Hepatocyte (in vitro differentiated cells): Measurements from ENCODE around the gene FBXO8.

ENCODE experiments used
- EZH2 ChIP-seq: fragments of 200-600 bp; sonication (generic); IDR thresholded peaks from 2 replicates; pipeline ENCODE4 v1.6.1; 2016; ENCODE audit warnings: antibody characterized with exemption, mild to moderate bottlenecking, borderline replicate concordance
- EZH2phosphoT487 ChIP-seq: fragments of 200-600 bp; sonication (generic); IDR thresholded peaks from one replicate; pipeline ENCODE4 v1.6.1; 2018; ENCODE audit warnings: antibody characterized with exemption, mild to moderate bottlenecking, low read depth, moderate library complexity; ENCODE audit not compliant: unreplicated experiment, severe bottlenecking
- TF ChIP-seq, protein P1 (sequence below): fragments of 200-600 bp; sonication (generic); IDR thresholded peaks from 2 replicates; pipeline ENCODE4 v1.5.1; 2016; ENCODE audit warnings: antibody characterized with exemption, mild to moderate bottlenecking; ENCODE audit not compliant: poor library complexity

DNA sequence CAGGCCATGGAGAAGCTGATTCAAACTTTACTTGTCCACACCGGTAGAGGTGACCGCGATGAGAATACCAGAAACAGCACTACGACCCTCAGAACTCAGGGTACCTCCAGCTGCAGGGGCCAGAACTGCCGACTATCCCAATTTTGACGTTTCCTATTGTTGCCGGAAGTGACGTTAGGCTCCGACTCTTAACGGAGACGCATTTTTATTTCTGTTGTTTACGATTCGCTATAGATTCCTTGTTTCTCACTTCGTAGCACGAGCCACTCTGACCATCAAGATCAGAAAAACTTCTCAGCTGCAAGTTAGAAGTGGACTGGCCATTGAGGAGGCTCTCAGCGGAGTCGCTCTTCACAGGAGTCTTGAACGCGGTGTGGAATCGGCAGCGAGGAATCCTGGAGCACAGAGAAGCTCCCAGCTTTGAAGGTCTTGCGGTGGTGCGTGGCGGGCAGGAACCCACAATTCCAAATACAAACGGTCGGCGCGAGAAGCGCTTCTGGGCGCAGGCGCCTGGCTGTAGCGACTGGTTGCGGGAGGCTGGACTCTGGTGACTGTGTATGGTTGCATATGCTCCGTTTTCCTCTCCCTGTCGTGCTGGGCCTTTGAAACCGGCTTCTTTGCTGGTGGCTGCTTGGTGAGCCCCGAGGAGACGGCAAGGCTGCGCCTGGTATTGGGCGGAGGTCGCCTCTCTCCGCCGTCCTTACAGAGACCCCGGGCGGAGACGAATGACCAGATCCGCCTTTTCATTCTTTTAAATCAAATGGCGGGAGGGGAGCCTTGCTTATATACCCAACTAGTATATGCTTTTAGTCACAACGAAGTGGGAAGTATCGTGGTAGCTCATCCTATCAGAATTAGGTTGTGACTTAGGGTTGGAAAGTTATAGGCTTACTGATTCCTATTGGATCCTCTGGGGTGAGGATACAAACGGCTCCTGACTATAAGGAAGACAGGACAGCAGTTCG lies at the start of gene FBXO8, which contains the start of gene CEP44:
- TF ChIP-seq, protein P1, sequence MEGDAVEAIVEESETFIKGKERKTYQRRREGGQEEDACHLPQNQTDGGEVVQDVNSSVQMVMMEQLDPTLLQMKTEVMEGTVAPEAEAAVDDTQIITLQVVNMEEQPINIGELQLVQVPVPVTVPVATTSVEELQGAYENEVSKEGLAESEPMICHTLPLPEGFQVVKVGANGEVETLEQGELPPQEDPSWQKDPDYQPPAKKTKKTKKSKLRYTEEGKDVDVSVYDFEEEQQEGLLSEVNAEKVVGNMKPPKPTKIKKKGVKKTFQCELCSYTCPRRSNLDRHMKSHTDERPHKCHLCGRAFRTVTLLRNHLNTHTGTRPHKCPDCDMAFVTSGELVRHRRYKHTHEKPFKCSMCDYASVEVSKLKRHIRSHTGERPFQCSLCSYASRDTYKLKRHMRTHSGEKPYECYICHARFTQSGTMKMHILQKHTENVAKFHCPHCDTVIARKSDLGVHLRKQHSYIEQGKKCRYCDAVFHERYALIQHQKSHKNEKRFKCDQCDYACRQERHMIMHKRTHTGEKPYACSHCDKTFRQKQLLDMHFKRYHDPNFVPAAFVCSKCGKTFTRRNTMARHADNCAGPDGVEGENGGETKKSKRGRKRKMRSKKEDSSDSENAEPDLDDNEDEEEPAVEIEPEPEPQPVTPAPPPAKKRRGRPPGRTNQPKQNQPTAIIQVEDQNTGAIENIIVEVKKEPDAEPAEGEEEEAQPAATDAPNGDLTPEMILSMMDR, result no peak
- TF ChIP-seq EZH2 (no peak), EZH2phosphoT487 (no peak)
